Uterus (tissue), 4 donors: ENCODE data around the gene CLTA. TPM values are rescaled to one million over a fixed set of nuclear protein-coding genes. Genes with fewer than 3 reads are reported as not detected.

Source experiments
- DNase-seq, 2 donors: peaks; one replicate each; pipeline ENCODE4 v3.0.0-alpha.2; 2019 to 2020
- H3K27ac ChIP-seq, 2 donors: fragments of 200-600 bp; sonication (generic); 1 replicate in 1 of 2; 2 replicates in 1 of 2; pipeline ENCODE4 v1.5.1; 2016 to 2018
- H3K27me3 ChIP-seq, 2 donors: fragments of 200-600 bp; sonication (generic); one replicate each; pipeline ENCODE4 v1.5.1; 2018 to 2019; ENCODE audit warnings: control low read depth in 1 of 2
- H3K36me3 ChIP-seq, 2 donors: fragments of 200-600 bp; sonication (generic); one replicate each; pipeline ENCODE4 v1.5.1; 2019; ENCODE audit warnings: control low read depth in 1 of 2
- H3K4me1 ChIP-seq, 2 donors: fragments of 200-600 bp; sonication (generic); one replicate each; pipeline ENCODE4 v1.5.1; 2018 to 2019; ENCODE audit warnings: control low read depth in 1 of 2
- H3K4me3 ChIP-seq, 2 donors: fragments of 200-600 bp; sonication (generic); 1 replicate in 1 of 2; 2 replicates in 1 of 2; pipeline ENCODE4 v1.5.1; 2018 to 2019; ENCODE audit warnings: mild to moderate bottlenecking in 1 of 2
- H3K9me3 ChIP-seq, 2 donors: fragments of 200-600 bp; sonication (generic); one replicate each; pipeline ENCODE4 v1.5.1; 2019; ENCODE audit warnings: control low read depth in 1 of 2
- CTCF ChIP-seq, 4 experiments: fragments of 200-600 bp in 2 of 4; fragments of 450-650 bp in 2 of 4; sonication (generic) in 2 of 4; IDR thresholded peaks; one replicate each; pipeline ENCODE4 v1.5.1; 2016 to 2019; ENCODE audit warnings: antibody characterized with exemption in 4 of 4, mild to moderate bottlenecking in 2 of 4, moderate library complexity in 1 of 4
- POLR2A ChIP-seq, 2 donors: fragments of 450-650 bp; IDR thresholded peaks; one replicate each; pipeline ENCODE4 v1.6.1; 2016; ENCODE audit warnings: antibody characterized with exemption in 2 of 2, mild to moderate bottlenecking in 1 of 2, moderate library complexity in 1 of 2
- intact Hi-C: fragments of 100-400 bp; cut with DNase I; formaldehyde crosslinking; loops from one replicate; pipeline ENCODE4 v1.15.1; 2023; ENCODE audit warnings: low total_unique reads
- total RNA-seq, 4 donors: library from RNA; depleted of rRNA in 3 of 4; stranded (reverse); fragments of >200 nt in 3 of 4; gene quantifications; one replicate each; pipeline versions ENCODE4 v1.1.0 to v1.2.4, GENCODE V29; 2014 to 2023
- donor health status: DM: yes; HTN: yes; CAD: no.

The CLTA gene
- total RNA-seq, 4 donors from 2014 or later, result 111 to 191 (median 141) TPM

DNA sequence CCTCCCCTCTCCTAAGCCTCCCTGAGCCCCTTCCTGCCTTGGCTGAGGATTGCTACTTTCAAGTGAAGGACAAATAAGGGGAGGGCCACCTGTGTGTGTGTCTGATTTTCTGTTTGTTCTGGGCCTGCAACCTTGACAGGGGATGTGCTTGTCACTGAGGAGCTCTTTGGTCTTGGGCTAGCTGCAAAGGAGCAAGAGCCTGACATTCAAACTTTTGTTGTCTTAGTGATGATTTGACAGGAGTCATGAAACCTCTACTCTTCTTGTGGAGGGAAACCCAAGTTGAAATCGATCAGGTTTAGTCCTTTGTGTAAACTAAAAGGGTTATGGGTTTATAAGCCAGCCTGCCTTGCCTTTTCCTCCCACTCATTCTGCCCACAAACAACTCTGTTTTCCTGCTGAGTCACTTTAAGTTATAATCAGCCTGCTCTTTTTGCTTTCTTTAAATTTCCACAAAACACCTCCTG is 16.9 kb downstream of the CLTA start:
- no peak for TF ChIP-seq POLR2A (IDR thresholded peaks at IDR 0.05)
- no peak for TF ChIP-seq CTCF (IDR thresholded peaks at IDR 0.05)
- H3K4me1 ChIP-seq, result no peaks in the 10 kb centered on the region
- H3K27ac ChIP-seq, result peak overlapping the region; percentile 25 to 66
- intact Hi-C loops, result loop anchor here (10.0 kb wide), 1 partner anchor 117 kb away; no protein-coding TSS in a partner anchor
- H3K9me3 ChIP-seq, result no peaks in the 10 kb centered on the region
- DNase-seq, result no peak
- no peak overlapping the region for H3K4me3 ChIP-seq
- H3K27me3 ChIP-seq, result no peaks in the 10 kb centered on the region
- H3K36me3 ChIP-seq, result no peaks in the 10 kb centered on the region

DNA sequence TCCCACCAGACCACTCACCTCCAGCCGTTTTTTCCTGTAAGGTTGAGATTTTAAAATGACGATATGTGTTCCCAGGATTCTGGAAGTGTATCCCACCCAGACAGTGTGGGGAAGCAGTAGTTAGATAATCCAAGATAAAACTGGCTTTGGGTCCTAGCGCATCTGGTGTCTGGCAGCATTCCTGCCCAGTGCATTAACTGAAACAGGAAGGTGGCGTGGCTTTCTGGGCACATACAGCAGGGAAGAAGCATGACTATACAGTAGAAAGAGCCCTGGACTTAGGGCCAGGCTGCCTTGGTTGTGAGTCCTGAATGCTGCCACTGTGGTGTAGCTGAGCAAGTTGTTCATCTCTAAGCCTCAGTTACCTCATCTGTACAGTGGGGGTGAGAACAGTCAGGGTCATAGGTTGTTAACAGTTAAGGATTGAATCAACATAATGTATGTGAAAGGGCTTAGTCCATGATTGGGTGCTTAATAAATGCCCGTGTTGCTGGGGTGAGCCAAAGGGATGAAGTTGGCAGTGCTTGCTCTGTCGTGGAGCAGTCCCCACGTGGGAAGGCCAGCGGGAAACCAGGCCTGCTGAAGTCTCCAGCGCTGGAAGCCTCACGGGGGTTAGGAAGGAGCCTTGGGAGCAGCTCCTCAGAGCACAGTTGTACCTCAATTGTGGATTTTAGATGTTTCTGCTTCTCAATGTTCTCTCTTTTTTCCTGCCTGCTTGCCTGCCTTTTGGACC is 18.0 kb downstream of the CLTA start:
- no peak for DNase-seq
- Histone ChIP-seq H3K9me3 (no peaks in the 10 kb centered on the region), H3K27me3 (no peaks in the 10 kb centered on the region), H3K4me1 (no peaks in the 10 kb centered on the region), H3K36me3 (no peaks in the 10 kb centered on the region), H3K4me3 (no peak overlapping the region), H3K27ac (peak overlapping the region in 1 of 2 donors; percentile 66)
- intact Hi-C loops, result loop anchor here (10.0 kb wide), 1 partner anchor 116 kb away; no protein-coding TSS in a partner anchor
- no peak for TF ChIP-seq POLR2A (IDR thresholded peaks at IDR 0.05)
- TF ChIP-seq CTCF (IDR thresholded peaks at IDR 0.05), result no peak

GRCh38 chr9:36210722-36211121 is 20.0 kb downstream of the CLTA start:
- DNase-seq, result no peak
- intact Hi-C loops, result no loop called here
- TF ChIP-seq CTCF (IDR thresholded peaks at IDR 0.05), result no peak
- no peak for TF ChIP-seq POLR2A (IDR thresholded peaks at IDR 0.05)
- Histone ChIP-seq H3K36me3 (no peaks in the 10 kb centered on the region), H3K27me3 (no peaks in the 10 kb centered on the region), H3K9me3 (no peaks in the 10 kb centered on the region), H3K4me3 (no peak overlapping the region), H3K4me1 (no peaks in the 10 kb centered on the region), H3K27ac (no peak overlapping the region)

GRCh38 chr9:36211510-36211909 is 20.8 kb downstream of the CLTA start:
- Histone ChIP-seq H3K27ac (no peak overlapping the region), H3K4me1 (no peaks in the 10 kb centered on the region), H3K4me3 (no peak overlapping the region), H3K36me3 (no peaks in the 10 kb centered on the region), H3K27me3 (no peaks in the 10 kb centered on the region), H3K9me3 (no peaks in the 10 kb centered on the region)
- TF ChIP-seq POLR2A (IDR thresholded peaks at IDR 0.05), result no peak
- no peak for TF ChIP-seq CTCF (IDR thresholded peaks at IDR 0.05)
- intact Hi-C loops, result no loop called here
- DNase-seq, result no peak

DNA sequence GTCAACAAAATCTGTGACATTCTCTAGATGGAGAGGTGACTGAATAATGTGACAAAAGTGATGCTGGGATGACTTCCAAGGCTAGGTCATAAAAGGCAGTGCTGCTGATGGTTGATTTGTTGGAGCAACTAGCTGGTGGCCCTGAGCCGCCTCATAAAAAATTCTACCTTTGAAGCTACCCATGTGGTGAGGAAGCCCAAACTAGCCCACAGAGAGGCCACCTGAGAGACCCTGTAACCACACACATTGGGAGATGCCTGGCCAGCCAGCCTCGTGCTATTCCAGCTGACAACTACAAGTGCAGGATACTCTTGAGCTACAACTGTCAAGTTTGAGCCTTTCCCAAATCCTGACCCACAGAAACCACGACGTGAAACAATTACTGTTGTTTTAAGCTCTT is 22.7 kb downstream of the CLTA start:
- no peaks in the 10 kb centered on the region for H3K4me1 ChIP-seq
- intact Hi-C loops, result no loop called here

More for the DNA sequence above, 22.7 kb downstream of the CLTA start:
- Histone ChIP-seq H3K27me3 (no peaks in the 10 kb centered on the region), H3K36me3 (no peaks in the 10 kb centered on the region), H3K9me3 (no peaks in the 10 kb centered on the region), H3K27ac (no peak overlapping the region), H3K4me3 (no peak overlapping the region)
- TF ChIP-seq CTCF (IDR thresholded peaks at IDR 0.05), result no peak
- no peak for TF ChIP-seq POLR2A (IDR thresholded peaks at IDR 0.05)
- DNase-seq, result no peak
